Measurements from ENCODE around the gene SEMA3D.

SEMA3D gene

DNA sequence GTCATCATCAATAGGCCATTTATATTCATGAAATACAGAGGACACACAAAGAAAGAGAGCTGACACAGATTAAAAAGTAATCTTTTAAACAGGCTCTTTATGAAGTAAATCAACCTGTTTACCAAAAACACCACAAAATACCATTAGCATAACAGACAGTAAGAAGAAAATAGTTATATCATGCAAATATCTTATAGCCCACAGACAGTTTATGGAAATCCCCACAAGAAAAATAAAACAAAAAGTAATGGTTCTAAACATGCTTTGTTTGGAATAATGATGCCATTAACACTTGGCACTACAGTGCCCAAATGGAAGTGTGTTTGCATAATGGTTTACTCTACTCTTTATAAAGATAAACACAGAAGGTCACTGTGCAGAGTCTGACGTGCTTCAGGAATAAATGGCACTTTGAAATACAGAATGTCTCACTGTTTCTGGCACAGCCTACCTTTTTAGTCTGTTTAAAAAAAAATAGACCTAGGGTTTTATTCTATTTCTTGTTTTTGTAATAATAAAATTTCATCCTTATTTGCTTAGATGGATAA lies 30.1 kb downstream of the SEMA3D start:
- TF ChIP-seq, protein P1, sequence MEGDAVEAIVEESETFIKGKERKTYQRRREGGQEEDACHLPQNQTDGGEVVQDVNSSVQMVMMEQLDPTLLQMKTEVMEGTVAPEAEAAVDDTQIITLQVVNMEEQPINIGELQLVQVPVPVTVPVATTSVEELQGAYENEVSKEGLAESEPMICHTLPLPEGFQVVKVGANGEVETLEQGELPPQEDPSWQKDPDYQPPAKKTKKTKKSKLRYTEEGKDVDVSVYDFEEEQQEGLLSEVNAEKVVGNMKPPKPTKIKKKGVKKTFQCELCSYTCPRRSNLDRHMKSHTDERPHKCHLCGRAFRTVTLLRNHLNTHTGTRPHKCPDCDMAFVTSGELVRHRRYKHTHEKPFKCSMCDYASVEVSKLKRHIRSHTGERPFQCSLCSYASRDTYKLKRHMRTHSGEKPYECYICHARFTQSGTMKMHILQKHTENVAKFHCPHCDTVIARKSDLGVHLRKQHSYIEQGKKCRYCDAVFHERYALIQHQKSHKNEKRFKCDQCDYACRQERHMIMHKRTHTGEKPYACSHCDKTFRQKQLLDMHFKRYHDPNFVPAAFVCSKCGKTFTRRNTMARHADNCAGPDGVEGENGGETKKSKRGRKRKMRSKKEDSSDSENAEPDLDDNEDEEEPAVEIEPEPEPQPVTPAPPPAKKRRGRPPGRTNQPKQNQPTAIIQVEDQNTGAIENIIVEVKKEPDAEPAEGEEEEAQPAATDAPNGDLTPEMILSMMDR (IDR thresholded peaks at IDR 0.05; ENCODE audit: low read depth, low read length), result no peak
- DNase-seq (ENCODE audit: extremely low read depth, low read depth), result no peak

DNA sequence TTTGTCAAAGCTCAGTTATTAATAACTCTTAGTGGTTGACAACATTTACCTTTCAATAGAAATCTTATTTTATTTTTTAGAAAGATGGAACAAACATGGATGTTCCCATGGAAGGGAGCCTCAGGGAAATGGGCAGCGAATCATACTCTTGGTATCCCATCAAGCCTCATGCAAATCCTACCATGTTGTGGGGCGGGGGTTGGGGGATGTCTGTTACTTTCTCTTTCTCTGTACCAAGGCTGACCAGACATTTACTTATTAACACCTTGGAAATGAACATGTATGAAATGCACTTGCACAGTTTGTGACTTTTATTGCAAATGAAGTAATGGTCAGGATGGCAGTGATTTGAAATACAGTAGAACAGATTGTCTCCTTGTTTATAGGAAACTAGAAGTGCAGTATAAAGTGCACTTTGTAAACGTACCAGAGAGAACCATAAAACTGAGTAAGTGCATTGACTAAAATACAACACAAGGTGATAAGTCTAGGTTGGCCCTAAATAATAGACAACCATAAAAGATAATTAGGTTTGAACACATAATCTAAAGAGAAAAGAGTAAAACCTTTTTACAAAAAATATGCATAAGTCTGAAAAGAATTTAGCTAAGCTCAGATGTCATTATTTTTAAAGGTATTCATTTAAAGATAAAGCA lies 32.4 kb downstream of the SEMA3D start:
- TF ChIP-seq, protein P1 (IDR thresholded peaks at IDR 0.05; ENCODE audit: low read depth, low read length), result no peak
- no peak for DNase-seq (ENCODE audit: extremely low read depth, low read depth)

DNA sequence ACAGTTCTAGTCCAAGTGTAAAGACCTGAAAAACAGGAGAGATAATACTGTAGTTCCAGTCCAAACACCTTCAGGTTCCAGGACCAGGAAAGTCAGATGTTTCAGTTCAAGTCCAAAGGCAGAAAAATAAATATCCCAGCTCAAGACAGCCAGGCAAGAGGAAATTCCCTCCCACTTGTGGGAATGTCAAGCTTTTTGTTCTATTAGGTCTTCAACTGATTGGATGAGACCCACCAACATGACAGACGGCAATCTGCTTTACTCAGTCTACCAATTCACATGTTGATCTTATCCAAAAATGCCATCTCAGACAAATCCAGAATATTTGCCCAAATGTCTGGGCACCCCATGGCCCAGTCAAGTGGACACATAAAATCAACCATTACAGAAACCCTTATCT lies 33.1 kb downstream of the SEMA3D start:
- no peak for DNase-seq (ENCODE audit: extremely low read depth, low read depth)
- TF ChIP-seq, protein P1 (IDR thresholded peaks at IDR 0.05; ENCODE audit: low read depth, low read length), result no peak

DNA sequence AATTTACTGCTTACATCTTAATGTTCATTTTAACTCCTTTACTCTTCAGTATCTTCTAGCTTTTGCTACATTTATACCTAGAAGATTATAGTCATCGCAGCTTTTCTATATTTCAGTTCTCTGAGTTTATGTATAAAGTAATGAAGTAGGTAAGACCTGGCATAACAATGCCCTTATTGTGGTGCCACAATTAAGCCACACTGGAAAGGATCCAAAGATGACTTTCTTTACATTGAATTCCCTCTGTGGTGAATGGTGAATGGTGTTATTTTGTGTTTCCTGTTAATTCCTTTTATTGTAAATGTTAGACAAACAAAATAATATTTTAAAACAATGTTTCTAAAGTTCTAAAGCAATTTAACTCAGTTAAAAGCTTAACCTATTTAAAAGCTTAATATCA lies 36.2 kb downstream of the SEMA3D start:
- TF ChIP-seq, protein P1 (IDR thresholded peaks at IDR 0.05; ENCODE audit: low read depth, low read length), result no peak
- DNase-seq (ENCODE audit: extremely low read depth, low read depth), result no peak

DNA sequence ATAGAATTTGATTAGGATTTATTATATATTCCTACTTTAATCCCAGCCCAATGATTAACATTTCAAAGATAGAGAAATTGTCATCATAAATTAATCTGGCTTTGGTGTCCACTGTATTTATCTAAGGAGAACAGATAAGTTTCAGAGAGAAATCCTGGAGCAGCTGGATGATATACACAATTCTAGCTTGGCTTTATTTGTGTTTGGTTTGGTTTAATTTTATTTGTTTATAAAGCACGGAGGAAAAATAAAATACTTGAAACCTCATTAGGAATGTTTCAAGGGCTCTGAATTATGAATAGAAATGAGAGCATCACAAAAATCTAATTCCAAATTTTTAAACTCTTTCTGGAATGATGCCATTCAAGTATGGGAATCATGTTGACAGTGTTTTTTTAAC lies 42.1 kb downstream of the SEMA3D start:
- TF ChIP-seq, protein P1 (IDR thresholded peaks at IDR 0.05; ENCODE audit: low read depth, low read length), result no peak
- DNase-seq (ENCODE audit: extremely low read depth, low read depth), result no peak

DNA sequence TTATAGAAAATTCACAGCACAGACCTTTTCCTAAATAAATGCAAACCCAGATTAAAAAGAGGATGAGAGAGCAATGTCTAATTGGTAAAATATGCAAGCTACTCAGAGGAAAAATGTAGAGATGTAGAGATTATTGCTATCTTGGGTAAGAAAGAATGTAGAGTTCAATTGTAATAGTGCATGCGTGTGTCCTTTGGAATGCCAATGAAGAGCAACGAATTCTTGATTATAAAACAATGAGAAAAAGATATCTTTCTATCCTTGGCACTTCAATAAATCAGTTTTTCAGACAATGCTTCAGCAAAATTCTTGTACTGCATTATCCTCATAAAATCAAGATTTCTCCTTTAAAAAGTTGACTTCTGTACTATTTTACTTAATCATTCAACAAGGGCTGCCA lies 50.9 kb downstream of the SEMA3D start:
- TF ChIP-seq, protein P1 (IDR thresholded peaks at IDR 0.05; ENCODE audit: low read depth, low read length), result no peak
- DNase-seq (ENCODE audit: extremely low read depth, low read depth), result no peak

DNA sequence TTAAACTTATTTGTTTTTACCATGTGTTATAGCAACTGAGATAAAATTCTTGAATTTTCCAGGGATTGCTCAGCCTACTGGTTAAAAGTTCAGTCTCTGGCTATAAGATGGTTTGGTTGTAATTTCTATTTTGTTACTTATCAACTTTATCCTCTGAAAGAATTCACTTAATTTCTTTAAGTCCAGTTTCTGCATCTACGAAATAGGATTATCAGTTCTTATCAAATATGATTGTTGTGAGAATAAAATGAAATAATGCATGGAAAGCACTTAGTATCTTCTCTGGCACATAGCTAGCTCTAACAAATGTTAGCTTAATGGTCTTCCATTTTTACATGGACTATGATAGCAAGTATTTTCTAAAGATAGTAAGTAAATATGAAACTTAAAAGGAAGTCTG lies 53.3 kb downstream of the SEMA3D start:
- DNase-seq (ENCODE audit: extremely low read depth, low read depth), result no peak
- TF ChIP-seq, protein P1 (IDR thresholded peaks at IDR 0.05; ENCODE audit: low read depth, low read length), result no peak
